ENCODE data around the gene SLC9A4.

GRCh38 chr2:102439065-102439695, 33.8 kb upstream of the SLC9A4 start:
- TF ChIP-seq CTCF (IDR thresholded peaks at IDR 0.05): no peak
- TF ChIP-seq POLR2A (IDR thresholded peaks at IDR 0.05): no peak

All from esophagus squamous epithelium (tissue), 4 donors.